ENCODE measurements around the gene MAPKAP1.

MAPKAP1 gene

DNA sequence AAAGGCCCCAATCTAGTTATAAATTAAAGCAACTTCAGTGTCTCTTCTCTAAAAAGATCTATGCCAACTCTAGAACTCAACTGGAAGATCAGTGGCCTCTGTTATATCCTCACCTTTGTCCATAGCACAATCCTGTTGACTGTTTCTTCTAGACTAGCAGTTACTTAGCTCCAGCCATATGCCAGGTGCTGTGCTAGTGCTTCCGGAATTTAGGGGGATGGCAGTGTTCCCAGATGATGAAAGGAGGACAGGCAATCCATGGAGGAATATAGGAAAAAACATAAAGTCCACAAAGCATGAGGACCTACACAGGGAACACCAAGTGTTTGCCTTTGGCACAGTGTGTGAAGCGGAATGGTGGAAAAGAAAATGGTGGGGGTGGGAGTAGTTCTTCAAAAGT lies 214.3 kb downstream of the MAPKAP1 start:
- no peak for DNase-seq (ENCODE audit: low spot score)
- TF ChIP-seq, protein P1, sequence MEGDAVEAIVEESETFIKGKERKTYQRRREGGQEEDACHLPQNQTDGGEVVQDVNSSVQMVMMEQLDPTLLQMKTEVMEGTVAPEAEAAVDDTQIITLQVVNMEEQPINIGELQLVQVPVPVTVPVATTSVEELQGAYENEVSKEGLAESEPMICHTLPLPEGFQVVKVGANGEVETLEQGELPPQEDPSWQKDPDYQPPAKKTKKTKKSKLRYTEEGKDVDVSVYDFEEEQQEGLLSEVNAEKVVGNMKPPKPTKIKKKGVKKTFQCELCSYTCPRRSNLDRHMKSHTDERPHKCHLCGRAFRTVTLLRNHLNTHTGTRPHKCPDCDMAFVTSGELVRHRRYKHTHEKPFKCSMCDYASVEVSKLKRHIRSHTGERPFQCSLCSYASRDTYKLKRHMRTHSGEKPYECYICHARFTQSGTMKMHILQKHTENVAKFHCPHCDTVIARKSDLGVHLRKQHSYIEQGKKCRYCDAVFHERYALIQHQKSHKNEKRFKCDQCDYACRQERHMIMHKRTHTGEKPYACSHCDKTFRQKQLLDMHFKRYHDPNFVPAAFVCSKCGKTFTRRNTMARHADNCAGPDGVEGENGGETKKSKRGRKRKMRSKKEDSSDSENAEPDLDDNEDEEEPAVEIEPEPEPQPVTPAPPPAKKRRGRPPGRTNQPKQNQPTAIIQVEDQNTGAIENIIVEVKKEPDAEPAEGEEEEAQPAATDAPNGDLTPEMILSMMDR (IDR thresholded peaks at IDR 0.05; ENCODE audit: borderline replicate concordance, control extremely low read depth, extremely low read depth, insufficient read depth, missing control alignments) = no peak
- in situ Hi-C loops (cut with MboI; ENCODE audit: low sequenced_read_pairs, unreplicated experiment) = no loop called here

DNA sequence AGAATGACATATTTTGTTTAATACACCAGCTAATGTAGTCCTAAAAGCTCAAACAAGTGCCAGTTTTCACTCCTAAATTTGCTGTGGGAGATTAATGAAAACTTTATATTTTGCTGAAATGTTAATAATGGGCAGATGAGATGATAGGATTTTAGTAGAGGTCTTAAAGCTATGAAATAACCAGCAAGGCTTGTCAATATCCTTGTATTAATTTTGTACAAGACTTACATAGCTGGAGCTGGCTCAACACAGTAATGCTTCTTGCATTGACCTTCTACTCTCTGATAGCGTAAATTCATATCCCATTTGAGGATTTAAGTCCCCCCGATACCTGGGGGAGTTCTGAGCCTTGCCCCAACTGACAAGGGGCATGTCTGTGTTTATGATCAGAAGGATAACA lies 219.2 kb downstream of the MAPKAP1 start:
- no peak for DNase-seq (ENCODE audit: low spot score)
- in situ Hi-C loops (cut with MboI; ENCODE audit: low sequenced_read_pairs, unreplicated experiment) = no loop called here
- TF ChIP-seq, protein P1 (IDR thresholded peaks at IDR 0.05; ENCODE audit: borderline replicate concordance, control extremely low read depth, extremely low read depth, insufficient read depth, missing control alignments) = no peak

DNA sequence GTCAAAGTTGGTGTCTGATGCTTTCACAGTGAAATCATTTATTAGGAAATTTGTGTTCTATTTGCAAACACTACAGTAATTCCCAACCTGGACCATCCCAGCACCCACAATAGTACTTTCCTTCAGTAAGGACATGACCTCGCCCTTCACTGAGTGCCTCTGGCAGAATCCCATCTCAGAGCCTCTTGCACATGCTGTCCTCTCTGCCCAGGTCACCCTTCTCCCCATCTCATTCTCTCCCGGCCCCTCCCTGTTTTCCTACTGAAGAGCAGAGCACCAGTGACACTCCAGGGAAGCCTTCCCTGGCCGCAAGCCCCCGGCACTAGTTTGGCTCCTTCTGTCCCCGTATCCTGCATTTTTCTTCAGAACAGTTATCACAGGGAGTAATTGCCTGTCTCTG lies 220.4 kb downstream of the MAPKAP1 start:
- in situ Hi-C loops (cut with MboI; ENCODE audit: low sequenced_read_pairs, unreplicated experiment) = no loop called here
- DNase-seq (ENCODE audit: low spot score) = no peak
- TF ChIP-seq, protein P1 (IDR thresholded peaks at IDR 0.05; ENCODE audit: borderline replicate concordance, control extremely low read depth, extremely low read depth, insufficient read depth, missing control alignments) = no peak

DNA sequence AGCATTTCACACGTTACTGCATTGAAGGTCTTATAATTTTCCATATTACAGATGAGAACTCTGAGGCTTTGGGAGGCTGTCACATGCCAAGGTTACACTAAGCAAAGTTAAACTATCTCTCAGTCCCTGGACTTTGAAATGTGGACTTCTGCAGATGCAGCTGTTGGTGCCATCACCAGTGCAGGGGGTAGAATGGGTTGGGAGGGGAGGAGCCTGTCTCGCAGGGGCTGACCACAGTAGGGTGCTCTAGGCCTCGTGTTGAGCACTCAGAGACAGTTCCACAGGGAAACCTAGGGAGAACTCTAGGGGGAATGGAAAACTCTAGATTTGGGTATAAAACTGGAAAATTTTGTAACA lies 220.9 kb downstream of the MAPKAP1 start:
- in situ Hi-C loops (cut with MboI; ENCODE audit: low sequenced_read_pairs, unreplicated experiment) = no loop called here
- TF ChIP-seq, protein P1 (IDR thresholded peaks at IDR 0.05; ENCODE audit: borderline replicate concordance, control extremely low read depth, extremely low read depth, insufficient read depth, missing control alignments) = no peak
- DNase-seq (ENCODE audit: low spot score) = no peak

DNA sequence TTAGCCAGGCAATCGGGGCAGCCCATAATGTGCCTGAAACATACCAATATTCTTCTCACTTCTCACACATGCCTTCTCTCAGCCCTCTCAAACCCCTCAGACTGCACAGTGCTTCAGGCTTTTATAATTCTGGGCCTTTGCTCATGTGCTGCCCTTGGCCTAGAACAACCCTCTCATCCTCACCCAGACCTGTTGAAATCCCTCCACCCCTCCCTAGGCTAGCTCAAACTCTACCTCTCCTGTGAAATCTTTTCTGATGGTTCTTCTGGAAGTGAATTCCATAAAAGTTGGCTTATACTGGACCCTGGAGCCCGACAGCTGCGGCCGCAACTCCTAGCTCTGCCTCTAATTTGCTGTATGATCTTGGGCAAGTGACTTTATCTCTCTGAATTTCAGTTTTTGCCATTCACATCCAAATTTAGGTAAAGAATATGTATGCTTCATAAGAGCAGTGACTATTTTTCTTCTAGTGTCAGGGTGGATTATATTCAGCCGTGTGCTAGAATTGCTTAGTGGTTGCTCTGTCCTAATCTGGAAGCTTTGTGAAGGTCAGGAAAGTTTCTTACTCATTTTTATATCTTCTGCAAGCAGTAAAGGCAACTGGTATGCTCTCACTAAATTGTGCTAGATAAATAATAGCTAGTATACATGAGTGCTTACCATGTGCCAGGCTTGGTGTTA lies 221.4 kb downstream of the MAPKAP1 start:
- DNase-seq (ENCODE audit: low spot score) = no peak
- in situ Hi-C loops (cut with MboI; ENCODE audit: low sequenced_read_pairs, unreplicated experiment) = no loop called here
- TF ChIP-seq, protein P1 (IDR thresholded peaks at IDR 0.05; ENCODE audit: borderline replicate concordance, control extremely low read depth, extremely low read depth, insufficient read depth, missing control alignments) = no peak

DNA sequence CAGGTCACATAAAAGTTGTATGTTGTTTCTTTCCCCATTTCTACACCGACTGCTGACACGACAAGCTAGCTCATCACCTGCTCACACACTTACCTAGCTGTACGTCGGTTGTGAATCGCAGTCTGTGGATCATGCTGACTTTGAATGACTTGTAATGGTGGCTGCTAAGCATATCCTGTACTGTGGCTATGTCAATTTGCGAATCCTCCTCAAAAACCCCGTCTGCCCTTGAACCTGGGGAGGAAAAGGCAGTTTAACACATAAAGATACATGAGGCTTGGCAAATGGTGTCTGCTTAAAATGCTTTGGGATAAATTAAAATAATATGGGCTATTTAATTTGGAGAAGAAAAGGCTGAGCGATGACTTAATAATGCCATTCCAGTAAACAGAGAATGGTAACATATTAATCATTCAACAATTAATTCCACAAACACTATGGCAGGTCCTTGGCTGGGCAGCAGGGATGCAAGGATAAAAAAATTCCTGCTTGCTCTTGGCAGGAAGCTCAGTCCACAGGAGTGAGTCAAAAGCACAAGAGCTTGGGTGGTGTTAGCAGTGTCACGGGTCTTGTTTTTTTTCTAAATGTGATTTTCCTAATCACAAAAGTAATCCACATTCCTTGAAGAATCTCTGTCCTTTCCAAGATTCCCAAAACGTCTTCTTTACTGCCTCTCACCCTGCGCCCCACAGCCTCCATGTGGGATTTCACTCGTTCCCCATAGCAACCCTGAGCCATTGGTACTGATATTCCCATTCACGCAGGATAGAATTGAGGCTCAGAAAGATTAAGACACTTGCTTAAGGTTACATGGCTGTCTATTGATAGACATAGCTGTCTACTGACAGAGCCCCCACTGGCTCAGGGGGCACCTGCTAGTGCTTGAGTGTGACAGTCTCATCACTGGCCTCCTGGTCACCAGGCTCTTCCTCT lies 222.4 kb downstream of the MAPKAP1 start:
- DNase-seq (ENCODE audit: low spot score) = no peak
- TF ChIP-seq, protein P1 (IDR thresholded peaks at IDR 0.05; ENCODE audit: borderline replicate concordance, control extremely low read depth, extremely low read depth, insufficient read depth, missing control alignments) = no peak
- in situ Hi-C loops (cut with MboI; ENCODE audit: low sequenced_read_pairs, unreplicated experiment) = no loop called here
